Stomach (tissue), 9 donors: ENCODE results near the gene HMGXB3. TPM values are rescaled to one million over a fixed set of nuclear protein-coding genes. Genes with fewer than 3 reads are reported as not detected.

Source experiments
- DNase-seq, 2 donors: peaks; one replicate each; pipeline versions ENCODE4 v3.0.0 to v3.0.0-alpha.2; 2013 to 2019
- H3K27ac ChIP-seq, 5 donors: fragments of 200-600 bp in 4 of 5; sonication (generic) in 4 of 5; one replicate each; pipeline ENCODE4 v1.5.1; 2013 to 2019; ENCODE audit warnings: mild to moderate bottlenecking in 1 of 5, moderate library complexity in 1 of 5
- H3K27me3 ChIP-seq, 3 donors: fragments of 200-600 bp; sonication (generic); one replicate each; pipeline ENCODE4 v1.5.1; 2017 to 2019; ENCODE audit warnings: mixed run types in 1 of 3
- H3K36me3 ChIP-seq, 4 donors: fragments of 200-600 bp; sonication (generic); 1 replicate in 3 of 4; 2 replicates in 1 of 4; pipeline ENCODE4 v1.5.1; 2016 to 2019
- H3K4me1 ChIP-seq, 4 donors: fragments of 200-600 bp; sonication (generic); one replicate each; pipeline ENCODE4 v1.5.1; 2016 to 2019
- H3K4me3 ChIP-seq, 4 donors: fragments of 200-600 bp; sonication (generic) in 3 of 4; one replicate each; pipeline ENCODE4 v1.5.1; 2016 to 2019; ENCODE audit warnings: mild to moderate bottlenecking in 1 of 4
- H3K9me3 ChIP-seq, 4 donors: fragments of 200-600 bp; sonication (generic); one replicate each; pipeline ENCODE4 v1.5.1; 2016 to 2019
- EP300 ChIP-seq: sonication (generic); formaldehyde crosslinking; IDR thresholded peaks from one replicate; pipeline ENCODE4 v1.6.1; 2017; ENCODE audit warnings: antibody characterized with exemption
- POLR2A ChIP-seq, 4 donors: fragments of 450-650 bp; IDR thresholded peaks; one replicate each; pipeline ENCODE4 v1.6.1; 2016; ENCODE audit warnings: antibody characterized with exemption in 4 of 4, control low read depth in 2 of 4, mild to moderate bottlenecking in 1 of 4, moderate library complexity in 1 of 4
- POLR2AphosphoS5 ChIP-seq, 3 donors: sonication (generic); formaldehyde crosslinking; IDR thresholded peaks; one replicate each; pipeline ENCODE4 v1.6.1; 2016; ENCODE audit warnings: antibody characterized with exemption in 3 of 3
- WGBS, 5 donors: extraction: QIAGEN DNeasy Blood & Tissue Kit in 3 of 5; methylation state at CpG; one replicate each; pipeline versions ENCODE4 v1.1.5 to v1.1.7; 2013 to 2018; 5-methylcytosine and 5-hydroxymethylcytosine counted together
- intact Hi-C: fragments of 100-400 bp; cut with DNase I; formaldehyde crosslinking; loops from one replicate; pipeline ENCODE4 v1.15.1; 2023; ENCODE audit warnings: low total_unique reads
- polyA plus RNA-seq, 3 donors: library from polyadenylated mRNA; stranded (reverse); fragments of 200-250 nt; gene quantifications; one replicate each; pipeline ENCODE4 v1.2.3, GENCODE V29; 2013
- total RNA-seq, 5 donors: library from RNA; depleted of rRNA; stranded (reverse); fragments of >200 nt; gene quantifications; one replicate each; pipeline versions ENCODE4 v1.1.0 to v1.2.3, GENCODE V29; 2014 to 2016
- TF ChIP-seq, protein P1 (sequence below), 7 experiments: fragments of 450-650 bp in 4 of 7; fragments of 200-600 bp in 3 of 7; sonication (generic) in 3 of 7; IDR thresholded peaks; one replicate each; pipeline ENCODE4 v1.5.1; 2016 to 2019; ENCODE audit warnings: antibody characterized with exemption in 7 of 7, control low read depth in 2 of 7, mild to moderate bottlenecking in 1 of 7
- donor health status: healthy with polysubstance abuse.
- donor health status: Bipolar disorder and iron deficiency.
- donor health status: healthy.

The HMGXB3 gene
- total and polyA plus RNA-seq, 8 donors = 7.9 to 90.6 (median 32.6) TPM

DNA sequence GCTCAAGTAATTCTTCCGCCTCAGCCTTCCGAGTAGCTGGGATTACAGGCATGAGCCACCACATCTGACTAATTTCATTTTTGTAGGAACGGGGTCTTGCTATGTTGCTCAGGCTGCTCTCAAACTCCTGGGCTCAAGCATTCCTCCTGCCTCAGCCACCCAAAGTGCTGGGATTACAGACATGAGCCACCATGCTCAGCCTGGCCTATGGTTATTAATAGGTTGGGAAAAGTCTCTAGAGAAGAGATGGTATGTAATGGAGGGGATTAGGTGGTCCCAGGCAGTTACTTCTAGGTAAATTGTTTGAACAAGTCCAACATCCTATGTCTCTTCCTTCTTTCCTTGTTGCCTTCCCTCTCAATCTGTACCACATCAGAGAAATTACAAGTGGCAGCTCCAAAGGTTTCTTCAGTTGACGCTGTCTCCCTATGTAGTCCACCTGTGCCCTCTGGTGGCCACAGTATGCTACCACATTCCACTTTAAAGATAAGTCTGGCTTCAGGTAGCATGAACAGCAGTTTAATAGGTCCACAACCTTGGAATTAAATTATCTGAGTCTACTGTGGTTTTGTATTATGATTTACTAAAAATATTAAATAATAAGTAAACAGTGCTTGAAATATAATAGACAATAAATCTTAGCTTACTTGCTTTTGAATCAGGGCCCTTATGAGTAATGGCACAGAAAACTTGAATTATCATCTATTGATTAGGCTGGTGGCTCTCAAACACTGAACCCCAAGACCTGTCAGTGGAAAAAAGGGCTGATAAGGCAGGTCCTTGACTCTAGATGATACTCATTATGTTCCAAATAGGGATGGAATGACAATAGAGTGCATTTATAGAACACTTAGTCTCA lies 9.8 kb upstream of the HMGXB3 start:
- Histone ChIP-seq H3K36me3 (peaks cover 0 to 21% (median 15%) of the 10 kb centered on the region in 4 donors), H3K27ac (no peak overlapping the region), H3K4me3 (no peak overlapping the region), H3K4me1 (peaks cover 0 to 4% (median 0%) of the 10 kb centered on the region in 4 donors), H3K27me3 (no peaks in the 10 kb centered on the region), H3K9me3 (no peaks in the 10 kb centered on the region)
- TF ChIP-seq, protein P1, sequence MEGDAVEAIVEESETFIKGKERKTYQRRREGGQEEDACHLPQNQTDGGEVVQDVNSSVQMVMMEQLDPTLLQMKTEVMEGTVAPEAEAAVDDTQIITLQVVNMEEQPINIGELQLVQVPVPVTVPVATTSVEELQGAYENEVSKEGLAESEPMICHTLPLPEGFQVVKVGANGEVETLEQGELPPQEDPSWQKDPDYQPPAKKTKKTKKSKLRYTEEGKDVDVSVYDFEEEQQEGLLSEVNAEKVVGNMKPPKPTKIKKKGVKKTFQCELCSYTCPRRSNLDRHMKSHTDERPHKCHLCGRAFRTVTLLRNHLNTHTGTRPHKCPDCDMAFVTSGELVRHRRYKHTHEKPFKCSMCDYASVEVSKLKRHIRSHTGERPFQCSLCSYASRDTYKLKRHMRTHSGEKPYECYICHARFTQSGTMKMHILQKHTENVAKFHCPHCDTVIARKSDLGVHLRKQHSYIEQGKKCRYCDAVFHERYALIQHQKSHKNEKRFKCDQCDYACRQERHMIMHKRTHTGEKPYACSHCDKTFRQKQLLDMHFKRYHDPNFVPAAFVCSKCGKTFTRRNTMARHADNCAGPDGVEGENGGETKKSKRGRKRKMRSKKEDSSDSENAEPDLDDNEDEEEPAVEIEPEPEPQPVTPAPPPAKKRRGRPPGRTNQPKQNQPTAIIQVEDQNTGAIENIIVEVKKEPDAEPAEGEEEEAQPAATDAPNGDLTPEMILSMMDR (IDR thresholded peaks at IDR 0.05) = peak in 5 of 7 experiments; percentile 81 to 91 (median 90)
- TF ChIP-seq POLR2A (IDR thresholded peaks at IDR 0.05) = no peak
- peak in 1 of 3 donors; percentile 44 for TF ChIP-seq POLR2AphosphoS5 (IDR thresholded peaks at IDR 0.05)
- TF ChIP-seq EP300 = no peak
- DNase-seq = peak; percentile 81 to 93
- 64 to 70% (median 68%) methylated on average over 4 of the region's 4 CpGs for WGBS, 5 donors
- intact Hi-C loops = loop anchor here (5.0 to 10.0 kb wide), 2 partner anchors 158 to 356 kb away; no protein-coding TSS in a partner anchor

DNA sequence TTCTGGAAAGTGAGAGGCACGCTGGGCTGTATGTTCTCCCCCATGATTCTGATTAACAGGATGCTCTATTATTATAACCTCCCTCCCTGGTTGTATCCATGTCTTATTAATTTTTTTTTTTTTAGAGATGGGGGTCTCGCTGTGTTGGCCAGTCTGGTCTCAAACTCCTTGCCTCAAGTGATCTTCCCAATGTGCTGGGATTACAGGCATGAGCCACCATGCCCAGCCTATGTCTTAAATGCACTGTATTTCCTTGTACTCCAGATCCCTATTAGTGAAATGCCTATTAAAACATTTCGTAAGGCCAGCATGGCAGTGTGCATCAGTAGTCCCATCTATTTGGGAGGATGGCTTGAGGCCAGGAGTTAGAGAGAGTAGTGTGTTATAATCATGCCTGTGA lies 7.1 kb upstream of the HMGXB3 start:
- 90 to 94% (median 92%) methylated on average over 3 of the region's 3 CpGs for WGBS, 5 donors
- no peaks in the 10 kb centered on the region for H3K9me3 ChIP-seq
- no peaks in the 10 kb centered on the region for H3K27me3 ChIP-seq
- DNase-seq = no peak
- intact Hi-C loops = loop anchor here (5.0 to 10.0 kb wide), 2 partner anchors 161 to 359 kb away; no protein-coding TSS in a partner anchor
- peaks cover 0 to 5% (median 0%) of the 10 kb centered on the region in 4 donors for H3K4me1 ChIP-seq
- H3K27ac ChIP-seq = no peak overlapping the region
- TF ChIP-seq POLR2AphosphoS5 (IDR thresholded peaks at IDR 0.05) (no peak), POLR2A (IDR thresholded peaks at IDR 0.05) (no peak), EP300 (no peak)
- TF ChIP-seq, protein P1 (IDR thresholded peaks at IDR 0.05) = no peak
- H3K4me3 ChIP-seq = no peak overlapping the region
- H3K36me3 ChIP-seq = peaks cover 0 to 27% (median 21%) of the 10 kb centered on the region in 4 donors

DNA sequence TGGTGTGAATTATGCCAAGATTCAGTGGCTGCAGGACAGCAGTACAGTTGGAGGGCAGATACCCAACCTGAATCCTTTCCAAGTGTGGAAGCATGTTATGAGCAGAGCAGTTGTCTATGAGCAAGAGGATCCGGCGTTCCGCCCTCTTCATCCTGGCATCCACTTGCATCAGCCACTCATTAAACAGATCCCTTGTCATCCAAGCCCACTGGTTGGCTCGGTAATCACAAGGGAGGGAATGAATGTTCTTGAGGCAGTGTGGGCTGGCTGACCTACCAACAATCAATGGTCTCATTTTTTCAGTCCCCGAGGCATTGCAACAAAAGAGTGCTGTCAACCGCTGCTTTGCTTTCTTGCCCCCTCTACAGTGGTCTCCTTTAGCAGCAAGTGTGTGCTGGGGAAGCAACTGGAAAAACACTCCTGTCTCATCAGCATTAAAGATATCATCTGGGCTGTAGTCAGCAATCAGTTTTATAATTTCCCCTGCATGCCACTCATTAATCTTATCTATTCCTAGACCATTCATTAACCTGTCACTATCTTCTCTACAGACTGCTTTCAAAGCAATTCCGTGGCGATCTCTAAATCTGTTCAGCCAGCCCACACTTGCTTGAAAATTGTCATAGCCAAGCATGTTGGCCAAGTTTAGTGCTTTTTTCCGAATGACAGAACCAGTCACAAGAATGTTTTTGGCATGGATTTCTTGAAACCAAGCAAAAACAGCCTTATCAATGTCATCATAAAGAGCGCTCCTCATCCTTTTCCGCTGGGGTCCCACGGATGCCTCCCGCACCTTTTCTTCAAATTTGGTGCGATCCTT lies 4.9 kb upstream of the HMGXB3 start:
- no peak overlapping the region for H3K27ac ChIP-seq
- H3K36me3 ChIP-seq = peaks cover 0 to 27% (median 21%) of the 10 kb centered on the region in 4 donors
- TF ChIP-seq POLR2AphosphoS5 (IDR thresholded peaks at IDR 0.05) (no peak), EP300 (no peak), POLR2A (IDR thresholded peaks at IDR 0.05) (no peak)
- TF ChIP-seq, protein P1 (IDR thresholded peaks at IDR 0.05) = no peak
- no peaks in the 10 kb centered on the region for H3K9me3 ChIP-seq
- peaks cover 7 to 18% (median 11%) of the 10 kb centered on the region in 4 donors for H3K4me1 ChIP-seq
- 87 to 95% (median 90%) methylated on average over 14 of the region's 14 CpGs for WGBS, 5 donors
- H3K27me3 ChIP-seq = no peaks in the 10 kb centered on the region
- intact Hi-C loops = loop anchor here (10.0 kb wide), 1 partner anchor 361 kb away; no protein-coding TSS in a partner anchor
- H3K4me3 ChIP-seq = no peak overlapping the region
- DNase-seq = no peak
